ENCODE data around the gene ELP4.

DNA sequence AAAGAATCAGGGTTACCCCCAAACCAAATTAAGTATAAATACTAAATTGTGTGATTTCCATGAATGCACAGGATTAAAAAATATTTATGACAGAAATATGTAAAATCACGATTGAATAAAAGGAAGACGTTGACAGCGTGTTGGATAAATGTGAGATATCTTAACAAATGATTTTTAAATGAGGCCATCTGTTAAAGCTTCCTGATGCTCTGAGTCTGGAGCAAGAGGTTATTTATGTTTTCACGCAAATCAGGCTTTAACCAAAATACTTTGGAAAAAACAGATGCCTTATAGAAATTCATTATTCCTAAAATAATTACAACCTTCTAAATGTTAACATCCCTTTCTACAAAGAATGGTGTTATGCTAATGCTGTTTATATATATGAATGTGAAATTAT lies 178.3 kb downstream of the ELP4 start:
- no peak for TF ChIP-seq TAF1 (IDR thresholded peaks at IDR 0.05; ENCODE audit: low read depth, low read length)
- TF ChIP-seq POLR2A (IDR thresholded peaks at IDR 0.05; ENCODE audit: low read depth, low read length), result no peak
- no peak for TF ChIP-seq SPI1 (IDR thresholded peaks at IDR 0.05; ENCODE audit: low read depth, low read length)
- TF ChIP-seq POLR2AphosphoS5 (IDR thresholded peaks at IDR 0.05; ENCODE audit: low read depth, low read length), result no peak
